ENCODE data around the gene ALK. TPM values are rescaled to one million over a fixed set of nuclear protein-coding genes. Genes with fewer than 3 reads are reported as not detected.

ALK gene
- total RNA-seq, 4 donors from 2014 or later, result 0.83 to 1.6 (median 1.2) TPM

DNA sequence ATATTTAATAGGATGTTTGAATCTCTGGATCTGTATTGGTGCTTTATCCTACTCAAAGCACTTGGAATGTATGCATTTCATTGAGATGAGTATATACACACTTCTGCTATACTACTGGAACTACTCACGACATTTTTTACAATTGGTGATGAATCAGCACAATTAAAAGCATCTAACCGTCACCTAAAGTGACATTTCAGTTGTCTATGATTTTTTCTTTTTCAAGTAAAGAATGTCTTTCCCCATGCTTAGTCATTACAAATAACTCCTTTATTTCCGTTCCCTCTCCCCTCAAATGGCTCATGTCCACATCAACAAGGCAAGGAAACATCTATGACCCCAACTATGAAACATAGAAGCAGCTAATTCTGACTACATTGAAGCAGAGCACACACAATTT, 728.9 kb downstream of the ALK start:
- H3K4me3 ChIP-seq, result no peak overlapping the region
- H3K9me3 ChIP-seq, result no peaks in the 10 kb centered on the region
- H3K4me1 ChIP-seq, result peaks cover 0 to 7% (median 0%) of the 10 kb centered on the region in 4 donors
- H3K36me3 ChIP-seq, result peaks cover 0 to 33% (median 9%) of the 10 kb centered on the region in 4 donors
- no peak overlapping the region for H3K27ac ChIP-seq (replicated peaks in 1 of 4)
- TF ChIP-seq EP300 (IDR thresholded peaks at IDR 0.05) (no peak), POLR2AphosphoS5 (IDR thresholded peaks at IDR 0.05) (no peak), POLR2A (IDR thresholded peaks at IDR 0.05; ENCODE audit: low read depth) (no peak), CTCF (IDR thresholded peaks at IDR 0.05) (no peak)
- intact Hi-C loops (cut with DNase I), result no loop called here
- H3K27me3 ChIP-seq, result no peaks in the 10 kb centered on the region
- 81% methylated on average over 3 of the region's 3 CpGs for WGBS
- DNase-seq (ENCODE audit: extremely low spot score), result no peak

GRCh38 chr2:29191817-29192216, 729.6 kb downstream of the ALK start:
- H3K27ac ChIP-seq (replicated peaks in 1 of 4), result no peak overlapping the region
- no peaks in the 10 kb centered on the region for H3K27me3 ChIP-seq
- 90% methylated on average over 6 of the region's 6 CpGs for WGBS
- no peak overlapping the region for H3K4me3 ChIP-seq
- peaks cover 0 to 37% (median 11%) of the 10 kb centered on the region in 4 donors for H3K36me3 ChIP-seq
- no peak for DNase-seq (ENCODE audit: extremely low spot score)
- no peaks in the 10 kb centered on the region for H3K9me3 ChIP-seq
- TF ChIP-seq POLR2A (IDR thresholded peaks at IDR 0.05; ENCODE audit: low read depth) (no peak), POLR2AphosphoS5 (IDR thresholded peaks at IDR 0.05) (no peak), EP300 (IDR thresholded peaks at IDR 0.05) (no peak), CTCF (IDR thresholded peaks at IDR 0.05) (no peak)
- H3K4me1 ChIP-seq, result peaks cover 0 to 4% (median 0%) of the 10 kb centered on the region in 4 donors
- intact Hi-C loops (cut with DNase I), result no loop called here

GRCh38 chr2:29189052-29189451, 732.3 kb downstream of the ALK start:
- no peak overlapping the region for H3K4me3 ChIP-seq
- H3K27ac ChIP-seq (replicated peaks in 1 of 4), result no peak overlapping the region
- H3K9me3 ChIP-seq, result no peaks in the 10 kb centered on the region
- intact Hi-C loops (cut with DNase I), result no loop called here
- TF ChIP-seq CTCF (IDR thresholded peaks at IDR 0.05) (no peak), POLR2AphosphoS5 (IDR thresholded peaks at IDR 0.05) (no peak), EP300 (IDR thresholded peaks at IDR 0.05) (no peak), POLR2A (IDR thresholded peaks at IDR 0.05; ENCODE audit: low read depth) (no peak)
- peaks cover 0 to 37% (median 15%) of the 10 kb centered on the region in 4 donors for H3K36me3 ChIP-seq
- no peak for DNase-seq (ENCODE audit: extremely low spot score)
- H3K27me3 ChIP-seq, result no peaks in the 10 kb centered on the region
- WGBS, result 73% methylated on average over 5 of the region's 5 CpGs
- H3K4me1 ChIP-seq, result no peaks in the 10 kb centered on the region

GRCh38 chr2:29187926-29188325, 733.5 kb downstream of the ALK start:
- Histone ChIP-seq H3K4me1 (no peaks in the 10 kb centered on the region), H3K36me3 (peaks cover 0 to 31% (median 15%) of the 10 kb centered on the region in 4 donors), H3K27ac (replicated peaks in 1 of 4) (no peak overlapping the region), H3K4me3 (no peak overlapping the region), H3K27me3 (no peaks in the 10 kb centered on the region), H3K9me3 (no peaks in the 10 kb centered on the region)
- TF ChIP-seq CTCF (IDR thresholded peaks at IDR 0.05), result no peak
- no peak for TF ChIP-seq POLR2AphosphoS5 (IDR thresholded peaks at IDR 0.05)
- TF ChIP-seq EP300 (IDR thresholded peaks at IDR 0.05), result no peak
- TF ChIP-seq POLR2A (IDR thresholded peaks at IDR 0.05; ENCODE audit: low read depth), result no peak
- intact Hi-C loops (cut with DNase I), result no loop called here
- DNase-seq (ENCODE audit: extremely low spot score), result no peak
- 67% methylated on average over 2 of the region's 2 CpGs for WGBS

- Histone ChIP-seq H3K4me3 (no peak overlapping the region), H3K27ac (replicated peaks in 1 of 4) (no peak overlapping the region), H3K36me3 (peaks cover 6 to 27% (median 14%) of the 10 kb centered on the region in 4 donors), H3K4me1 (no peaks in the 10 kb centered on the region), H3K9me3 (no peaks in the 10 kb centered on the region), H3K27me3 (no peaks in the 10 kb centered on the region)
- DNase-seq (ENCODE audit: extremely low spot score), result no peak
- intact Hi-C loops (cut with DNase I), result no loop called here
- WGBS, result 96% methylated on average over 1 of the region's 1 CpG
- TF ChIP-seq CTCF (IDR thresholded peaks at IDR 0.05), result no peak
- TF ChIP-seq POLR2A (IDR thresholded peaks at IDR 0.05; ENCODE audit: low read depth), result no peak
- TF ChIP-seq EP300 (IDR thresholded peaks at IDR 0.05), result no peak
Observed at GRCh38 chr2:29186817-29187216, 734.6 kb downstream of the ALK start.

Measured in esophagus muscularis mucosa (tissue), 4 donors.